G401 (cell line): ENCODE measurements around the gene SPDYE2. TPM values are rescaled to one million over a fixed set of nuclear protein-coding genes. Genes with fewer than 3 reads are reported as not detected.
"Not testable (repeated sequence)": the region's sequence is repeated elsewhere in the genome, so short reads cannot be mapped to it uniquely, and the experiment has no call there.

ENCODE experiments used
- DNase-seq: peaks from one replicate; pipeline ENCODE4 v3.0.0-alpha.2; 2015; ENCODE audit warnings: low spot score
- in situ Hi-C: cut with HindIII; loops from 2 replicates; pipeline ENCODE4 v1.10.0; 2016; ENCODE audit warnings: low sequenced_read_pairs, mixed read lengths
- total RNA-seq: library from RNA; depleted of rRNA; stranded (reverse); fragments of >200 nt; shearing (Covaris generic); gene quantifications from 2 replicates; pipeline ENCODE4 v1.2.3, GENCODE V29; 2014; rRNA removed

The SPDYE2 gene
- total RNA-seq = not detected in 2 replicates

GRCh38 chr7:102550808-102551422 lies at the start of gene SPDYE2:
Gene SPDYE2 (plus strand): TSS chr7:102551226. CDS start chr7:102553256, 2,030 bp downstream.
- DNase-seq, in situ Hi-C loops: not testable (repeated sequence)

GRCh38 chr7:102503141-102503540 lies 47.9 kb upstream of the SPDYE2 start:
- in situ Hi-C loops, DNase-seq: not testable (repeated sequence)

- in situ Hi-C loops, DNase-seq: not testable (repeated sequence)
Observed at GRCh38 chr7:102505298-102506185, 45.5 kb upstream of the SPDYE2 start.

GRCh38 chr7:102507410-102508088 lies 43.5 kb upstream of the SPDYE2 start:
- in situ Hi-C loops, DNase-seq: not testable (repeated sequence)

GRCh38 chr7:102510575-102510974 lies 40.5 kb upstream of the SPDYE2 start:
- DNase-seq, in situ Hi-C loops: not testable (repeated sequence)

GRCh38 chr7:102511860-102512522 lies 39.0 kb upstream of the SPDYE2 start:
- DNase-seq, in situ Hi-C loops: not testable (repeated sequence)

- in situ Hi-C loops = not testable (repeated sequence)
- peak; percentile 68 for DNase-seq
Observed at GRCh38 chr7:102512642-102513221, 38.3 kb upstream of the SPDYE2 start.

GRCh38 chr7:102514881-102515721 lies 35.9 kb upstream of the SPDYE2 start:
- DNase-seq, in situ Hi-C loops: not testable (repeated sequence)

- in situ Hi-C loops, DNase-seq: not testable (repeated sequence)
Observed at GRCh38 chr7:102515889-102516288, 35.1 kb upstream of the SPDYE2 start.

- DNase-seq, in situ Hi-C loops: not testable (repeated sequence)
Observed at GRCh38 chr7:102516951-102517350, 34.1 kb upstream of the SPDYE2 start.

GRCh38 chr7:102517550-102518147 lies 33.4 kb upstream of the SPDYE2 start, which contains the start of gene RASA4B:
Gene RASA4B (minus strand): TSS chr7:102517777. CDS start chr7:102517710, 67 bp downstream.
- DNase-seq, in situ Hi-C loops: not testable (repeated sequence)

- in situ Hi-C loops, DNase-seq: not testable (repeated sequence)
Observed at GRCh38 chr7:102520797-102521196, 30.2 kb upstream of the SPDYE2 start.

GRCh38 chr7:102524803-102525202 lies 26.2 kb upstream of the SPDYE2 start:
- DNase-seq, in situ Hi-C loops: not testable (repeated sequence)

GRCh38 chr7:102527182-102527581 lies 23.8 kb upstream of the SPDYE2 start:
- DNase-seq, in situ Hi-C loops: not testable (repeated sequence)

GRCh38 chr7:102527822-102528793 lies 22.9 kb upstream of the SPDYE2 start:
- DNase-seq, in situ Hi-C loops: not testable (repeated sequence)

GRCh38 chr7:102531583-102531982 lies 19.4 kb upstream of the SPDYE2 start:
- in situ Hi-C loops, DNase-seq: not testable (repeated sequence)
